ENCODE data around the gene SLC35D2. TPM values are rescaled to one million over a fixed set of nuclear protein-coding genes. Genes with fewer than 3 reads are reported as not detected.

The SLC35D2 gene
- total and polyA plus RNA-seq, 4 donors = 14.9 to 27.2 (median 21.5) TPM

- no peak overlapping the region for H3K9ac ChIP-seq (ENCODE audit: insufficient read depth in 1 of 2, low read length in 2 of 2)
- TF ChIP-seq, protein P1, sequence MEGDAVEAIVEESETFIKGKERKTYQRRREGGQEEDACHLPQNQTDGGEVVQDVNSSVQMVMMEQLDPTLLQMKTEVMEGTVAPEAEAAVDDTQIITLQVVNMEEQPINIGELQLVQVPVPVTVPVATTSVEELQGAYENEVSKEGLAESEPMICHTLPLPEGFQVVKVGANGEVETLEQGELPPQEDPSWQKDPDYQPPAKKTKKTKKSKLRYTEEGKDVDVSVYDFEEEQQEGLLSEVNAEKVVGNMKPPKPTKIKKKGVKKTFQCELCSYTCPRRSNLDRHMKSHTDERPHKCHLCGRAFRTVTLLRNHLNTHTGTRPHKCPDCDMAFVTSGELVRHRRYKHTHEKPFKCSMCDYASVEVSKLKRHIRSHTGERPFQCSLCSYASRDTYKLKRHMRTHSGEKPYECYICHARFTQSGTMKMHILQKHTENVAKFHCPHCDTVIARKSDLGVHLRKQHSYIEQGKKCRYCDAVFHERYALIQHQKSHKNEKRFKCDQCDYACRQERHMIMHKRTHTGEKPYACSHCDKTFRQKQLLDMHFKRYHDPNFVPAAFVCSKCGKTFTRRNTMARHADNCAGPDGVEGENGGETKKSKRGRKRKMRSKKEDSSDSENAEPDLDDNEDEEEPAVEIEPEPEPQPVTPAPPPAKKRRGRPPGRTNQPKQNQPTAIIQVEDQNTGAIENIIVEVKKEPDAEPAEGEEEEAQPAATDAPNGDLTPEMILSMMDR (IDR thresholded peaks at IDR 0.05; ENCODE audit: control extremely low read depth, extremely low read depth) = no peak
- H3K27me3 ChIP-seq (ENCODE audit: control insufficient read depth in 3 of 3, insufficient read depth in 3 of 3, low read length in 2 of 3) = no peaks in the 10 kb centered on the region
- no peak overlapping the region for H3K27ac ChIP-seq (ENCODE audit: low read depth in 1 of 2, low read length in 1 of 2)
- no peaks in the 10 kb centered on the region for H3K36me3 ChIP-seq (ENCODE audit: control insufficient read depth in 4 of 4, insufficient read depth in 4 of 4, low read length in 4 of 4)
- ATAC-seq (ENCODE audit: insufficient read depth, low FRiP score) = no peak
- 75 to 79% methylated on average over 2 of the region's 2 CpGs for WGBS, 2 donors
- no peak for DNase-seq
- peaks cover 0 to 10% (median 6%) of the 10 kb centered on the region in 4 donors for H3K9me3 ChIP-seq (ENCODE audit: control insufficient read depth in 4 of 4, insufficient read depth in 3 of 4, low read length in 3 of 4)
- no peak overlapping the region for H3K4me3 ChIP-seq
- H3K4me1 ChIP-seq (ENCODE audit: control insufficient read depth in 5 of 5, insufficient read depth in 5 of 5, low read length in 5 of 5) = no peaks in the 10 kb centered on the region
Measured at GRCh38 chr9:96274939-96275338, 108.6 kb downstream of the SLC35D2 start.

Other genes with a start within 250 kb of the SLC35D2 start
- gene HSD17B3, start 81.5 kb downstream of the SLC35D2 start, total RNA-seq = under 1 TPM in 1 of 2 donors, not detected in 1; 0.37 TPM
- gene HSD17B3, start 81.5 kb downstream of the SLC35D2 start, polyA plus RNA-seq = 1 to 10 TPM in 1 of 2 donors, under 1 TPM in 1; 0.41 to 4.4 TPM
- gene ZNF367, start 34.7 kb upstream of the SLC35D2 start, total RNA-seq = 1 to 10 TPM; 3.1 to 3.3 TPM
- 1 to 10 TPM; 1.0 to 1.1 TPM for gene ZNF367, start 34.7 kb upstream of the SLC35D2 start, polyA plus RNA-seq
- 10 to 100 TPM in 1 of 2 donors, 1 to 10 TPM in 1; 6.5 to 10.2 TPM for gene HABP4, start 66.5 kb upstream of the SLC35D2 start, total RNA-seq
- 1 to 10 TPM; 4.7 to 9.8 TPM for gene HABP4, start 66.5 kb upstream of the SLC35D2 start, polyA plus RNA-seq
- 10 to 100 TPM; 11.5 to 29.8 TPM for gene CDC14B, start 236.1 kb upstream of the SLC35D2 start, total RNA-seq
- 1 to 10 TPM; 2.9 to 4.5 TPM for gene CDC14B, start 236.1 kb upstream of the SLC35D2 start, polyA plus RNA-seq

Measured in lung (tissue), 12 donors.